Suprapubic skin (tissue), 4 donors: ENCODE measurements around the gene ESPL1.

ENCODE experiments used
- CTCF ChIP-seq, 2 donors: fragments of 200-600 bp in 1 of 2; fragments of 450-650 bp in 1 of 2; sonication (generic) in 1 of 2; IDR thresholded peaks; one replicate each; pipeline ENCODE4 v1.5.1; 2016 to 2019; ENCODE audit warnings: antibody characterized with exemption in 2 of 2, mild to moderate bottlenecking in 1 of 2, moderate library complexity in 1 of 2
- EP300 ChIP-seq: sonication (generic); formaldehyde crosslinking; IDR thresholded peaks from one replicate; pipeline ENCODE4 v1.6.1; 2017; ENCODE audit warnings: antibody characterized with exemption
- POLR2A ChIP-seq, 2 donors: fragments of 450-650 bp; IDR thresholded peaks; one replicate each; pipeline ENCODE4 v1.6.1; 2017; ENCODE audit warnings: antibody characterized with exemption in 2 of 2, mild to moderate bottlenecking in 2 of 2, moderate library complexity in 2 of 2
- POLR2AphosphoS5 ChIP-seq, 3 donors: sonication (generic); formaldehyde crosslinking; IDR thresholded peaks; one replicate each; pipeline ENCODE4 v1.6.1; 2017; ENCODE audit warnings: antibody characterized with exemption in 3 of 3

- TF ChIP-seq POLR2A (IDR thresholded peaks at IDR 0.05) (no peak), CTCF (IDR thresholded peaks at IDR 0.05) (no peak), EP300 (no peak), POLR2AphosphoS5 (IDR thresholded peaks at IDR 0.05) (no peak)
These were observed 28.3 kb upstream of the ESPL1 start for GRCh38 chr12:53239643-53240258.
